Effector memory CD8-positive, alpha-beta T cell (primary cell): ENCODE results near the gene STXBP4.
A peak's percentile ranks its signal among the peaks of the same experiment; 100 is the strongest.

Experiments used
- ATAC-seq: fragments of 150-1000 bp; cut with Tn5 transposase; replicated peaks from 2 replicates; pipeline ENCODE4 v1.10.0; 2021; ENCODE audit warnings: mild to moderate bottlenecking, moderate library complexity
- DNase-seq, 3 experiments: peaks; one replicate each; pipeline ENCODE4 v3.0.0; 2021
- H3K27ac Mint-ChIP-seq, 2 donors: one replicate each; pipeline ENCODE4 v1.8.0; 2022; ENCODE audit warnings: mild to moderate bottlenecking in 2 of 2, mixed read lengths in 2 of 2, moderate library complexity in 2 of 2
- H3K27me3 Mint-ChIP-seq, 2 donors: one replicate each; pipeline ENCODE4 v1.8.0; 2022; ENCODE audit warnings: mixed read lengths in 2 of 2
- H3K36me3 Mint-ChIP-seq: one replicate; pipeline ENCODE4 v1.8.0; 2022; ENCODE audit warnings: mild to moderate bottlenecking, moderate library complexity, mixed read lengths; ENCODE audit not compliant: insufficient read depth
- H3K4me1 Mint-ChIP-seq, 2 donors: one replicate each; pipeline ENCODE4 v1.8.0; 2022; ENCODE audit warnings: low read depth in 2 of 2, mixed read lengths in 2 of 2
- H3K4me3 Mint-ChIP-seq, 2 donors: one replicate each; pipeline ENCODE4 v1.8.0; 2022; ENCODE audit warnings: mild to moderate bottlenecking in 2 of 2, mixed read lengths in 2 of 2, moderate library complexity in 2 of 2
- H3K9me3 Mint-ChIP-seq, 2 donors: one replicate each; pipeline ENCODE4 v1.8.0; 2022; ENCODE audit warnings: mixed read lengths in 2 of 2

The STXBP4 gene

DNA sequence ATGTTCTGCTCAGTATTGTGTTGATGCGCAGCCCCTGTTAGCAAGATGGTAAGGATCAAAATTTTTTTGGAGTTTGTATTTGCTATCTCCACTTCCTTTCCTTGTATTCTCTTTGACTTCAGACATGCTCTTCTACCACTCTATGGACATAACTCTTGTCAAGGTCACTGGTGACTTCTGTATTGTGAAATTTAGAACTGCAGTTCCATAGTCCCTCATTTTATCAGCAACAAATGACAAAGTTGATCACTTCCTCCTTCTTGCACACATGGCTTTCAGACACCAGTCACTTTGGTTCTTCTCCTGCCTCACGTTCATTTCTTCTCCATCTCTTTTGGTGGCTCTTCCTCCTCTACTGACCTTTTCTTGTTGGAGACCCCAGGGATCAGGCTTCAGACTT, 21.2 kb upstream of the STXBP4 start:
- H3K4me1 Mint-ChIP-seq = peaks cover 0 to 3% of the 10 kb centered on the region in 2 donors
- no peak for DNase-seq
- no peak overlapping the region for H3K27ac Mint-ChIP-seq
- no peak for ATAC-seq
- peaks cover 16 to 33% of the 10 kb centered on the region in 2 donors for H3K27me3 Mint-ChIP-seq
- H3K4me3 Mint-ChIP-seq = no peak overlapping the region
- peaks cover 3% of the 10 kb centered on the region for H3K36me3 Mint-ChIP-seq
- peaks cover 0 to 2% of the 10 kb centered on the region in 2 donors for H3K9me3 Mint-ChIP-seq

DNA sequence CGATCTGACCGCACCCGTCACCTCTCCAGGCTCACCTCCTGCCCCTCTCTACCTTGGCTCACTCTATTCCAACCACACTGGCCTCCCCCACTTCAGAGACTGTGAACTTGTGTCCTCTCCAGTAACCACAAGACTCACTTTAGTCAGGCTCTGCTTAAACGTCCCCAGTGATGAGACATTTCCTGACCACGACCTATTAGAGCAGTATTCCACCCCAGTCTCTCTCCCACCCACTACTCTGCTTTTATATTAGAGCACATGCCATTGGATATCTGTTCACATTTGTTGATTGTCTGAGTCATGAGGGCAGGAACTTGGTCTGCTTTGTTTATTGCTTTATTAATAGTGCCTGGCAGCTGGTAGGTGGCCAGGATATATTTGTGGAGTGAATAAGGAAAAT, 20.2 kb upstream of the STXBP4 start:
- Mint-ChIP-seq H3K9me3 (peaks cover 0 to 2% of the 10 kb centered on the region in 2 donors), H3K4me1 (peaks cover 0 to 3% of the 10 kb centered on the region in 2 donors), H3K36me3 (peaks cover 3% of the 10 kb centered on the region), H3K27ac (no peak overlapping the region), H3K27me3 (peaks cover 16 to 28% of the 10 kb centered on the region in 2 donors), H3K4me3 (no peak overlapping the region)
- no peak for DNase-seq
- ATAC-seq = no peak

DNA sequence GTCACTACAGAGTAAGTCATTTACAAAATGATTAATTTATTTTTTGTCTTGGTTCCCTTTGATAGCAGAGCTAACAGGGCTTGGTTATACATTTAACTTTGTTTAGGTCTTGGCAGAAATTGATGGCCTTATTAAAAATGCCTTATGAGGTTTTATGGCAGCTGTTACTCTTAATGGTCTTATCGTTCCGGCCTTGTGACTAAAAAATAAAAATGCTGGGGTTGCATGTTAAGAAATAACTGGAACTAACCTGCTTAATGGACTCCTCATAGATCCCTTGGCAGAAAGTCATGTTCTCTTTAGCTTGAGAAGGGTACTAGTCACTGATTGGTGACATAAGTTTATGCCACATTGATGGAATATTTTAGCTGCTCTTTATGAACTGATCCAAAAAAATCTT, 18.4 kb upstream of the STXBP4 start:
- no peak overlapping the region for H3K27ac Mint-ChIP-seq
- H3K36me3 Mint-ChIP-seq = peaks cover 3% of the 10 kb centered on the region
- no peak overlapping the region for H3K4me3 Mint-ChIP-seq
- ATAC-seq (no peak), DNase-seq (no peak)
- H3K9me3 Mint-ChIP-seq = peaks cover 0 to 2% of the 10 kb centered on the region in 2 donors
- H3K4me1 Mint-ChIP-seq = peaks cover 0 to 3% of the 10 kb centered on the region in 2 donors
- H3K27me3 Mint-ChIP-seq = peaks cover 16 to 28% of the 10 kb centered on the region in 2 donors

DNA sequence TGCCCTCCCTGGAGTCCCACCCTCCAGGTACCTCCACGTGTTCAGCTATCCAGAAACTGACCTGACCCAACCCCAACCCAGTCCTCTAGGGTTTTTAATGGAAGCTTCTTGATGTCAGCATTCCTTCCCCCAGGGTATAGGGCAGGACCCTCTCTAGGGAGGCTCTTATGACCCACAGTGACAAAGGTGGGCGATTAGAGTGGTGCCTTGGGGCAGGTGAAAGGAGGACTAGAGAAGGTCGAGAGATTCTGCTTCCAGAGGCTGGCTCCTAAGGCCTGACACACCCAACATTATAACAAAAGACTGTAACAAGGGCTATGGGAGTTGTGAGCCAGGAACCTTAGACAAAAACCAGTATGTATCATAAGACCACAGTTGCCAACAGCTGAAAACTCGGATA, 17.3 kb upstream of the STXBP4 start:
- Mint-ChIP-seq H3K27ac (no peak overlapping the region), H3K9me3 (peaks cover 0 to 2% of the 10 kb centered on the region in 2 donors), H3K27me3 (peaks cover 16 to 20% of the 10 kb centered on the region in 2 donors), H3K4me3 (no peak overlapping the region), H3K4me1 (peaks cover 0 to 3% of the 10 kb centered on the region in 2 donors), H3K36me3 (peaks cover 3% of the 10 kb centered on the region)
- ATAC-seq (no peak), DNase-seq (no peak)

DNA sequence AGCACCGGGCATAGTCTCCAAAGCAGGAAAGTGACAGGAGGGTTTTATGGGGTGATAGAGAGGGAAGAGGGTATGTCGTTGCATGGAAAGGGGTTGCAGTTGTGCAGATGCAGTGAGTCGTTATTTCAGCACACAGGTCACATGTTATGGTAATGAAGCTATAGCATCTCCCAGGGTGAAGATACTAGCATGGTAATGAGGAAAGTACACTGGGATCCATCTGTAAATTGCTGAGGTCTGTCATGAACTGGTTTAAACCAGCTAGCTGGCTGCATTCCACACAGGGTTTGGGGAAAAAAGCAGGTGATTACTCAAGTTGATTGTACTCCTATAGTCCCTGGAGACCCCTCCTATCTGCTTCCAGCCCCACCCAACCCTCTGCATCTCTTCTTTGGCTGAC, 11.8 kb upstream of the STXBP4 start:
- H3K36me3 Mint-ChIP-seq = peaks cover 38% of the 10 kb centered on the region
- no peak overlapping the region for H3K4me3 Mint-ChIP-seq
- H3K9me3 Mint-ChIP-seq = no peaks in the 10 kb centered on the region
- ATAC-seq (no peak), DNase-seq (no peak)
- H3K27ac Mint-ChIP-seq = no peak overlapping the region
- H3K4me1 Mint-ChIP-seq = no peaks in the 10 kb centered on the region
- no peaks in the 10 kb centered on the region for H3K27me3 Mint-ChIP-seq

DNA sequence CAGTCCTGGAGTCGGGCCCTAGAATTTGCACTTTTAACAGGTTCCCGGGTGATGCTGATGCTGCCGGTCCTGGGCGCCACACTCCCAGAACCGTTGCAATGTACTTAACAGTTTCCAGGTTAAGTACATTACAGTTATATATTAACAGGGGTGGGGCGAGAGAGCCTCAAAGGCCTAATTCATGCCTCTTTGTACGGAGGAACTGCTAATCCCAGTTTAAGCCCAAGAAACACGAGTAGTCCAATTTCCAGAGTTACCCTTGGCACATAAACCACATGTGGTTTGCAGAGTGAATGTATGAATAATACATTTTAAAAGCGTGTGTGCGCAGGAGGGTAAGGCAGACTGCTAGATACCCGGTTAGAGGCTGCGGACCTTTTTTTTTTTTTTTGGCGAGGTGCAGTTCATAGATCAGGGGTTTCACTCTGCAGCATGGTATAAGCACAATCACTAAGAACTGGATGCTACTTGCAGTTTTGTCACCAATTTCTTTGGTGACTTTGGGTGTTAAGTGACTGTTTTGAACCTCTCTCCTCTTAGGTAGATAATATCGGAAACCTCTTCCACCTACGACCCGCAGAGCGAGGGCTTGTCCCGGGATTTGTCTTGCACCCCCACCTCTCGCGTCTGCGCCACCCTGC, 824 bp upstream of the STXBP4 start:
- ATAC-seq (peak; percentile 34), DNase-seq (peak in 2 of 3 experiments; percentile 33 to 49)
- H3K27me3 Mint-ChIP-seq = no peaks in the 10 kb centered on the region
- no peaks in the 10 kb centered on the region for H3K9me3 Mint-ChIP-seq
- H3K4me3 Mint-ChIP-seq = no peak overlapping the region
- no peak overlapping the region for H3K27ac Mint-ChIP-seq
- H3K4me1 Mint-ChIP-seq = peaks cover 7 to 31% of the 10 kb centered on the region in 2 donors
- H3K36me3 Mint-ChIP-seq = peaks cover 16% of the 10 kb centered on the region

DNA sequence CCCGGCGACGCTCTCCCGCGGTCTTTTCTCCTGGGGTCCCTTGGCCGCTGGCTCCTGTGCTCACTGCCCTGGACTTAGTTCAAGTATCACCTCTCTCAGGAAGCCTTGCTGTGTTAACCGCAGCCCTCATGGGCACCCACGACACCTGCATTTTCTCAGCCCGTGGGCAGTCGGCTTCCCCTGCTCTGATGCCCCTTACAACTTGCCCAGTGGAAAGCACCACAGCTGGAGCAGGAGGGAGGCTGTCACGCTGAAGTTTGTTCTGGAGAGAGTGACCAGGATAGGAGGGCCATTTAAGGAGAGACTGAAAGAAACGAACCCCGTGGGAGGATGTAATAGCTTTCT, 395 bp downstream of the STXBP4 start:
- Mint-ChIP-seq H3K4me3 (no peak overlapping the region), H3K4me1 (peaks cover 7 to 31% of the 10 kb centered on the region in 2 donors), H3K27ac (no peak overlapping the region), H3K36me3 (peaks cover 6% of the 10 kb centered on the region), H3K9me3 (no peaks in the 10 kb centered on the region), H3K27me3 (no peaks in the 10 kb centered on the region)
- ATAC-seq = peak; percentile 21
- no peak for DNase-seq

DNA sequence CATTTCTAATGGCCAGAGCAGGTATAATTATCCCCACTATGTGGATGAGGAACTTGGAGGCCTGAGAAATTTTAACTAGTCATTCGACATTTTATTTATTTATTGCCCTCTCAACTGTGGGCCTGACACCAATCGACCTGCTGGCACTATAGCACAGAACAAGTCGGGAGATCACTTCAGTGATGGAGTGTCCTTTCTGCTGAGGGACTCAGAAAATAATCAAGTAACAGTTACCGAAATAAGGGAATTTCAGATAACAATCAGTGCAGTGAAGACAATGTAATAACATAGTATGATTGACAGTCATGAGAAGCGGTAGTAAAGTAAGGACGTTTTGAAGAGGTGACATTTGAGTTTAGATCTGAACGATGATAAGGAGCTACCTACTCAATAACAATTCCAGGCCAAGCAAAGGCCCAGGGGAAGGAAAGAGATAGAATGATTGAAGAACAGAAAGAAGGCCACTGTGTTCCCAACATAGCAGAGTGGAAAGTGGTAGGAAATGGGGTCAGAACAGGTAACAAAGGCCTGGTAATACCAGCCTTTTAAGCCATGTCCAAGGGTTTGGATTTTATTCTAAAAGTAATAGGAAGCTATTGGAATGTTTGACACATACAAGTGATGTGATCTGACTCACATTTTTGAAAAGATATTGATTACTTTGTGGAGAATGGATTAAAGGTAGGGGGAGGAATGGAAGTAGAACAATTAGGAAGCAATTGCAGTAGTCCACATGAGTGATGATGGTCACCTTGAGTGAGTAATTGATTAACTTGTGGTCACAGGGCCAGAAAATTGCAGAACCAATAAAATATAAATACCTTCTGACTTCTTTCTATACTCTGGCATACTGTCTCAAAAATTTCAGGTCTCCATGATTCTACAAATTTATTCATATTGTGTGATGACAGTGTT, 1.4 kb downstream of the STXBP4 start:
- Mint-ChIP-seq H3K4me3 (peak overlapping the region in 1 of 2 donors; percentile 13), H3K36me3 (no peaks in the 10 kb centered on the region), H3K4me1 (peaks cover 7 to 31% of the 10 kb centered on the region in 2 donors), H3K27ac (no peak overlapping the region), H3K9me3 (no peaks in the 10 kb centered on the region), H3K27me3 (no peaks in the 10 kb centered on the region)
- no peak for DNase-seq
- no peak for ATAC-seq

DNA sequence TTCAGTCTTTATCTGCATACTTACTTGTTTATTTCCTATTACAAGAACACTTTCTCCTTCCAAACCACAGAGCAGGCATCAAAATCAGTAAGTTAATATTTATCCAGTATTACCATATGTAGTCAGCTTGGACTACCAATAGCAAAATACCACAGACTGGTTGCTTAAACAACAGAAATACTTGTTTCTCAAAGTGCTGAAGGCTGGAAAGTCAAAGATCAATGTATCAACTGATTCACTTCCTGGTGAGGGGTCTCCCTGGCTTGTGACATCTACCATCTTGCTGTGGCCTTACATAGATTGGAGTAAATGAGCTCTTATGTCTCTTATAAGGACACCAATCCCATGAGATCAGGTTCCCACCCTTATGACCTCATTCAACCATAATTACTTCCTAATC, 2.6 kb downstream of the STXBP4 start:
- H3K4me1 Mint-ChIP-seq = peaks cover 7 to 25% of the 10 kb centered on the region in 2 donors
- no peak overlapping the region for H3K4me3 Mint-ChIP-seq
- no peak for ATAC-seq
- H3K27ac Mint-ChIP-seq = peak overlapping the region in 1 of 2 donors; percentile 22
- H3K36me3 Mint-ChIP-seq = no peaks in the 10 kb centered on the region
- no peaks in the 10 kb centered on the region for H3K27me3 Mint-ChIP-seq
- H3K9me3 Mint-ChIP-seq = no peaks in the 10 kb centered on the region
- DNase-seq = no peak

DNA sequence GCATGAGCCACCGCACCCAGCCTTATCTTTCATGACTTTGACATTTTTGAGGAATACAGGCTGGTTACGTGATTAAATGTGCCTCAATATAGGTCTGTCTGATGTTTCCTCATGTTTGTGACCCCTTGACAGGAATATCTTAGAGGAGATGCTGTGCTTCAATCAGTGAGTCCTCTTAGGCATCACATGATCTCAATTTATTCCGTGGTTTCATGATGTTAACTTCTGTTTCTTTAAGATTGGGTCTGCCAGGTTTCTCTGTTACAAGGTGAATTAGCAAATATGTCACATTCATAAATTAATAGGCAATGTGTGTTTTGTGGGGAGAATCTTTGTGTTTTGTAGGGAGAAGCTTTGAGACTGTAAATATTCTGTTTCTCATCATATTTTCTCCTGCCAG, 3.3 kb downstream of the STXBP4 start:
- H3K27ac Mint-ChIP-seq = no peak overlapping the region
- H3K27me3 Mint-ChIP-seq = no peaks in the 10 kb centered on the region
- no peak for ATAC-seq
- H3K4me3 Mint-ChIP-seq = no peak overlapping the region
- no peak for DNase-seq
- H3K4me1 Mint-ChIP-seq = peaks cover 3 to 18% of the 10 kb centered on the region in 2 donors
- H3K9me3 Mint-ChIP-seq = no peaks in the 10 kb centered on the region
- H3K36me3 Mint-ChIP-seq = no peaks in the 10 kb centered on the region

DNA sequence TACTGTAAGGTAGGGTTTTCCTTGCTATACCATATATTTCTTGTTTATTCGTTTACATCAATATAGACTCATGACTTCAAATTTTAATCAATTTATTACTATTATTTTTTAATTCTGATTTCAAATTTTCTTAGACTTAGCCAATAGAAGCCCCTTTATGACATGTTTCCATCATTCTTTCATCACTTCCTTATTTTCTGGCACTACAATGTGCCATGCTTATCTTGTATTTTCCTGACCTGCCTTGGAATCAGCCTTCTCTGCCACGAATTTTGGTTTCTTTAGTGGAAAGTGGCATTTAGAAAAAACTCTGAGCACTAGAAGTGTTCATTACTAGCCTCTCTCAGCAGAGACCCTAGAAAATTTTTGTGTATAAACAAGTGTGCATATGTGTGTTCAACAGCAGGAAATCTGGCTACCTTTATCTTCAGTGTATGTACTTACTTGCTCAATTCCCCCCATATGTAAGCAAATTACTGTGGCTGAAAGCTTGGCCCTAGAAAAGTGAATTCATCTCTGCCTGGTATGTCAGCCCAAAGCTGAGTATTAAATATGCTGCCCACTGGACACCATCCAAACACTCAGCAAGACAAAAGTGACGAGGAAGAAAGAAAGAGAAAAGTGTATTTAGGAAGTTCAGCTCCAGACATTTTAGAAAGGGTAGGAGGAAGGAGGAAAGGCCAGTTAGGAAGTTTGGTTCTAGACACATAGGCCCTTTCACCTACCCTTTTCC, 4.0 kb downstream of the STXBP4 start:
- H3K27ac Mint-ChIP-seq = no peak overlapping the region
- DNase-seq (no peak), ATAC-seq (no peak)
- no peaks in the 10 kb centered on the region for H3K36me3 Mint-ChIP-seq
- no peaks in the 10 kb centered on the region for H3K27me3 Mint-ChIP-seq
- H3K9me3 Mint-ChIP-seq = no peaks in the 10 kb centered on the region
- no peak overlapping the region for H3K4me3 Mint-ChIP-seq
- peaks cover 1 to 11% of the 10 kb centered on the region in 2 donors for H3K4me1 Mint-ChIP-seq

DNA sequence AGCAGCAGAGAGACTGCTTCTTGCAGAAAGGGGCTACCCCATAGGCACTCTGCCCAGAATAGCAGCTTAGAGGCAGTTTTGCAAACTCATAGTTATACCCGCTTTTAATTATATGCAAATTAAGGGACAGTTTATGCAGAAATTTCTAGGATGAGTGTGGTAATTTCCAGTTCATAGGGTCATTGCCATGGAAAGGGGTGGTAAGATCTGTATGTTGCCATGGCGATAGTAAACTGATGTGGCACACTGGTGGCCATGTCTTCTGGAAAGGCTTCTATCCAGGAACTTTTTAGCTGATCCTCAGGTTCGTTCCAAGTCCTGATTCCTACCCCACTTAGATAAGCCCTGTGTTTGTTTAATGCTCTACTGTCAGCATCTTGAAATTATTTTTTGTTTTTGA, 6.2 kb downstream of the STXBP4 start:
- no peak for DNase-seq
- no peaks in the 10 kb centered on the region for H3K9me3 Mint-ChIP-seq

DNA sequence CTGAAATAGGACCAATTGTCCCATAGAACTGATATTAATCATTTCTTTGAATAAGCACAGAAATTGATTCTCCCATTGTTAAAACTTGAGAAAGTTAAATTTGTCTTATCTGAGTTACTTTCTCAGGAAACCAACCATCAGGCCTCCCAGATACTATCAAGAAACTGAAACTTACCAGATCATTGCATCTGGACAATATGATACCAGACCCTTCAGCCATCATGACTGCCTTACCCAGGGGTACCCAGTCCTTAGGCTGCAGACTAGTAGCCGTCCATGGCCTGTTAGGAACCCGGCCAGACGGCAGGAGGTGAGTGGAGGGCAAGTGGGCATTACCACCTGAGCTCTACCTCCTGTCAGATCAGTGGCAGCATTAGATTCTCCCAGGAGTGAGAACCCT, 7.8 kb downstream of the STXBP4 start:
- Mint-ChIP-seq H3K9me3 (no peaks in the 10 kb centered on the region), H3K4me3 (no peak overlapping the region), H3K4me1 (no peaks in the 10 kb centered on the region), H3K27me3 (no peaks in the 10 kb centered on the region), H3K27ac (no peak overlapping the region), H3K36me3 (no peaks in the 10 kb centered on the region)
- DNase-seq = no peak
- no peak for ATAC-seq

More for the DNA sequence above, 6.2 kb downstream of the STXBP4 start:
- Mint-ChIP-seq H3K4me1 (peaks cover 0 to 5% of the 10 kb centered on the region in 2 donors), H3K36me3 (no peaks in the 10 kb centered on the region), H3K4me3 (no peak overlapping the region), H3K27ac (no peak overlapping the region), H3K27me3 (no peaks in the 10 kb centered on the region)
- no peak for ATAC-seq
